Activated CD4-positive, alpha-beta T cell treated with anti-CD3 and anti-CD28 coated beads, Interleukin-2, amount 10 ng/mL, durations not matched to agents 24 days and 14 days (primary cell): Measurements from ENCODE around the gene RBM47. TPM values are rescaled to one million over a fixed set of nuclear protein-coding genes. Genes with fewer than 3 reads are reported as not detected.

Experiments
- DNase-seq: peaks from one replicate; pipeline ENCODE4 v3.0.0; 2022
- H3K27ac Mint-ChIP-seq: one replicate; pipeline ENCODE4 v1.8.0; 2022; ENCODE audit warnings: mild to moderate bottlenecking, mixed read lengths
- H3K27me3 Mint-ChIP-seq: one replicate; pipeline ENCODE4 v1.8.0; 2022; ENCODE audit warnings: mixed read lengths
- H3K36me3 Mint-ChIP-seq: one replicate; pipeline ENCODE4 v1.8.0; 2022; ENCODE audit warnings: low read depth, mild to moderate bottlenecking, mixed read lengths
- H3K4me1 Mint-ChIP-seq: one replicate; pipeline ENCODE4 v1.8.0; 2021; ENCODE audit warnings: mixed read lengths
- H3K4me3 Mint-ChIP-seq: one replicate; pipeline ENCODE4 v1.8.0; 2022; ENCODE audit warnings: mild to moderate bottlenecking, moderate library complexity, mixed read lengths
- H3K9me3 Mint-ChIP-seq: one replicate; pipeline ENCODE4 v1.8.0; 2021; ENCODE audit warnings: mixed read lengths
- intact Hi-C: fragments of 100-400 bp; cut with micrococcal nuclease; formaldehyde crosslinking; loops from one replicate; pipeline ENCODE4 v1.15.1; 2023
- total RNA-seq: library from RNA; stranded (reverse); gene quantifications from 2 replicates; pipeline ENCODE4 v1.2.3, GENCODE V29; 2022

RBM47 gene
- 10.7 and 13.0 TPM in 2 replicates for total RNA-seq

- intact Hi-C loops = loop anchor here (2.0 to 5.0 kb wide), 3 partner anchors 47 to 197 kb away; no protein-coding TSS in a partner anchor
- DNase-seq = peak; percentile 73
- Mint-ChIP-seq H3K27ac (peak within 1 kb of the TSS; percentile 64), H3K9me3 (no peaks in the 10 kb centered on the region), H3K4me1 (peaks cover 34% of the 10 kb centered on the region), H3K4me3 (peak within 1 kb of the TSS; percentile 89), H3K36me3 (peaks cover 5% of the 10 kb centered on the region), H3K27me3 (peaks cover 20% of the 10 kb centered on the region)
Measured at GRCh38 chr4:40629401-40630334, at the start of gene RBM47. TSS of gene RBM47 (minus strand) at chr4:40629864. CDS start at chr4:40438893, 190,971 bp downstream.

GRCh38 chr4:40678421-40678820 is 48.8 kb upstream of the RBM47 start:
- peaks cover 19% of the 10 kb centered on the region for H3K9me3 Mint-ChIP-seq
- DNase-seq = no peak
- peaks cover 24% of the 10 kb centered on the region for H3K4me1 Mint-ChIP-seq
- intact Hi-C loops = no loop called here
- no peaks in the 10 kb centered on the region for H3K27me3 Mint-ChIP-seq
- no peak overlapping the region for H3K27ac Mint-ChIP-seq
- no peak overlapping the region for H3K4me3 Mint-ChIP-seq
- peaks cover 2% of the 10 kb centered on the region for H3K36me3 Mint-ChIP-seq

- H3K36me3 Mint-ChIP-seq = no peaks in the 10 kb centered on the region
- no peak overlapping the region for H3K4me3 Mint-ChIP-seq
- H3K27ac Mint-ChIP-seq = no peak overlapping the region
- no peak for DNase-seq
- intact Hi-C loops = no loop called here
- no peaks in the 10 kb centered on the region for H3K27me3 Mint-ChIP-seq
- H3K4me1 Mint-ChIP-seq = peaks cover 38% of the 10 kb centered on the region
- peaks cover 3% of the 10 kb centered on the region for H3K9me3 Mint-ChIP-seq
Measured at GRCh38 chr4:40675166-40675565, 45.5 kb upstream of the RBM47 start.

- Mint-ChIP-seq H3K36me3 (no peaks in the 10 kb centered on the region), H3K27me3 (no peaks in the 10 kb centered on the region), H3K4me1 (peaks cover 57% of the 10 kb centered on the region), H3K27ac (peak overlapping the region; percentile 93), H3K4me3 (peak overlapping the region; percentile 69), H3K9me3 (peaks cover 3% of the 10 kb centered on the region)
- intact Hi-C loops = loop anchor here (1.0 to 5.0 kb wide), 11 partner anchors 10 to 471 kb away; no protein-coding TSS in a partner anchor
- peak; percentile 87 for DNase-seq
Measured at GRCh38 chr4:40672528-40673522, 43.2 kb upstream of the RBM47 start.

- peaks cover 60% of the 10 kb centered on the region for H3K4me1 Mint-ChIP-seq
- H3K36me3 Mint-ChIP-seq = no peaks in the 10 kb centered on the region
- peaks cover 3% of the 10 kb centered on the region for H3K9me3 Mint-ChIP-seq
- no peak for DNase-seq
- no peak overlapping the region for H3K4me3 Mint-ChIP-seq
- H3K27me3 Mint-ChIP-seq = no peaks in the 10 kb centered on the region
- H3K27ac Mint-ChIP-seq = peak overlapping the region; percentile 92
- intact Hi-C loops = no loop called here
Measured at GRCh38 chr4:40669504-40669903, 39.8 kb upstream of the RBM47 start.

GRCh38 chr4:40665842-40666241 is 36.2 kb upstream of the RBM47 start:
- Mint-ChIP-seq H3K36me3 (no peaks in the 10 kb centered on the region), H3K9me3 (peaks cover 3% of the 10 kb centered on the region), H3K4me3 (no peak overlapping the region), H3K27ac (no peak overlapping the region), H3K4me1 (peaks cover 52% of the 10 kb centered on the region), H3K27me3 (no peaks in the 10 kb centered on the region)
- intact Hi-C loops = no loop called here
- DNase-seq = no peak

GRCh38 chr4:40662962-40663604 is 33.4 kb upstream of the RBM47 start:
- peak overlapping the region; percentile 36 for H3K4me3 Mint-ChIP-seq
- intact Hi-C loops = loop anchor here (1.0 to 2.0 kb wide), 6 partner anchors 10 to 112 kb away; no protein-coding TSS in a partner anchor
- peak overlapping the region; percentile 93 for H3K27ac Mint-ChIP-seq
- no peak for DNase-seq
- no peaks in the 10 kb centered on the region for H3K27me3 Mint-ChIP-seq
- peaks cover 29% of the 10 kb centered on the region for H3K4me1 Mint-ChIP-seq
- peaks cover 3% of the 10 kb centered on the region for H3K9me3 Mint-ChIP-seq
- H3K36me3 Mint-ChIP-seq = no peaks in the 10 kb centered on the region

- H3K27me3 Mint-ChIP-seq = no peaks in the 10 kb centered on the region
- intact Hi-C loops = loop anchor here (2.0 kb wide), 1 partner anchor 111 kb away; no protein-coding TSS in a partner anchor
- H3K27ac Mint-ChIP-seq = peak overlapping the region; percentile 71
- no peaks in the 10 kb centered on the region for H3K9me3 Mint-ChIP-seq
- no peak for DNase-seq
- peaks cover 24% of the 10 kb centered on the region for H3K4me1 Mint-ChIP-seq
- no peak overlapping the region for H3K4me3 Mint-ChIP-seq
- H3K36me3 Mint-ChIP-seq = no peaks in the 10 kb centered on the region
Measured at GRCh38 chr4:40661803-40662202, 32.1 kb upstream of the RBM47 start.

GRCh38 chr4:40656201-40656863 is 26.7 kb upstream of the RBM47 start:
- Mint-ChIP-seq H3K9me3 (no peaks in the 10 kb centered on the region), H3K4me1 (peaks cover 9% of the 10 kb centered on the region), H3K27ac (no peak overlapping the region), H3K36me3 (no peaks in the 10 kb centered on the region), H3K27me3 (no peaks in the 10 kb centered on the region), H3K4me3 (no peak overlapping the region)
- no peak for DNase-seq
- intact Hi-C loops = no loop called here

- intact Hi-C loops = no loop called here
- no peak overlapping the region for H3K27ac Mint-ChIP-seq
Measured at GRCh38 chr4:40651280-40651679, 21.6 kb upstream of the RBM47 start.

GRCh38 chr4:40649321-40649720 is 19.7 kb upstream of the RBM47 start:
- no peaks in the 10 kb centered on the region for H3K36me3 Mint-ChIP-seq
- intact Hi-C loops = no loop called here

More at GRCh38 chr4:40651280-40651679, 21.6 kb upstream of the RBM47 start:
- H3K36me3 Mint-ChIP-seq = no peaks in the 10 kb centered on the region
- DNase-seq = no peak
- H3K4me3 Mint-ChIP-seq = no peak overlapping the region
- H3K4me1 Mint-ChIP-seq = peaks cover 4% of the 10 kb centered on the region
- H3K9me3 Mint-ChIP-seq = no peaks in the 10 kb centered on the region
- H3K27me3 Mint-ChIP-seq = no peaks in the 10 kb centered on the region

GRCh38 chr4:40648742-40649281 is 19.1 kb upstream of the RBM47 start:
- intact Hi-C loops = no loop called here
- Mint-ChIP-seq H3K27ac (no peak overlapping the region), H3K4me1 (peaks cover 2% of the 10 kb centered on the region), H3K4me3 (no peak overlapping the region), H3K36me3 (no peaks in the 10 kb centered on the region), H3K9me3 (no peaks in the 10 kb centered on the region), H3K27me3 (no peaks in the 10 kb centered on the region)
- no peak for DNase-seq

More at GRCh38 chr4:40649321-40649720, 19.7 kb upstream of the RBM47 start:
- H3K4me3 Mint-ChIP-seq = no peak overlapping the region
- H3K27ac Mint-ChIP-seq = no peak overlapping the region
- H3K4me1 Mint-ChIP-seq = peaks cover 2% of the 10 kb centered on the region
- H3K9me3 Mint-ChIP-seq = no peaks in the 10 kb centered on the region
- H3K27me3 Mint-ChIP-seq = no peaks in the 10 kb centered on the region
- no peak for DNase-seq
